ENCODE data around the gene RBFOX2. TPM values are rescaled to one million over a fixed set of nuclear protein-coding genes. Genes with fewer than 3 reads are reported as not detected.

Gene RBFOX2
- total and polyA plus RNA-seq, 2 of the 8 experiments (the other 6 are each of a cell fraction or from before 2014, with no cell fraction given), result 121 to 122 TPM

GRCh38 chr22:35735542-35735941 is 293.1 kb downstream of the RBFOX2 start:
- Histone ChIP-seq H2AK5ac (ENCODE audit: low read depth, low read length) (no peak overlapping the region), H3K23me2 (ENCODE audit: low read depth, low read length) (0 out of 2 replicates have a peak, but pooled peaks cover 3% of the 10 kb centered on the region), H3K27me3 (replicated peaks in 1 of 4; ENCODE audit: control insufficient read depth in 3 of 4, extremely low read depth in 1 of 4, insufficient read depth in 3 of 4, low read length in 3 of 4) (no peaks in the 10 kb centered on the region), H3K4ac (replicated peaks; ENCODE audit: insufficient read length, low read depth, low read length) (no peak overlapping the region), H3K14ac (ENCODE audit: insufficient read length) (no peak overlapping the region), H3K56ac (replicated peaks; ENCODE audit: insufficient read length, low read depth, low read length) (no peak overlapping the region), H3K27ac (ENCODE audit: low read depth, low read length) (no peak overlapping the region), H3K23ac (ENCODE audit: insufficient read length) (no peak overlapping the region), H3K9me3 (ENCODE audit: insufficient read depth in 2 of 2, low read depth in 1 of 2, low read length in 1 of 2) (peaks cover 3 to 8% of the 10 kb centered on the region in 2 experiments; a peak in 3 of 4 replicates), H2BK120ac (replicated peaks; ENCODE audit: low read depth, low read length) (no peak overlapping the region), H3K4me3 (ENCODE audit: extremely low read depth in 1 of 4, insufficient read depth in 2 of 4, low read depth in 3 of 4, low read length in 4 of 4) (no peak overlapping the region), H2BK15ac (ENCODE audit: low read length) (no peak overlapping the region), H3K4me1 (replicated peaks in 1 of 4; ENCODE audit: control insufficient read depth in 3 of 4, insufficient read depth in 4 of 4, low read length in 3 of 4) (no peaks in the 10 kb centered on the region), H3K18ac (ENCODE audit: extremely low read depth, low read length) (no peak overlapping the region), H3K79me2 (ENCODE audit: control insufficient read depth in 1 of 2, insufficient read depth in 2 of 2, low read length in 2 of 2) (no peaks in the 10 kb centered on the region), H2AFZ (ENCODE audit: low read length) (no peak overlapping the region), H2BK5ac (ENCODE audit: low read depth, low read length) (no peak overlapping the region), H3K4me2 (ENCODE audit: insufficient read depth in 1 of 2, low read depth in 2 of 2, low read length in 2 of 2) (no peak overlapping the region), H3K79me1 (ENCODE audit: low read depth, low read length) (no peaks in the 10 kb centered on the region), H4K91ac (replicated peaks; ENCODE audit: insufficient read length, low read length) (no peak overlapping the region), H2BK12ac (ENCODE audit: low read depth, low read length) (no peak overlapping the region), H4K8ac (ENCODE audit: extremely low read depth, insufficient read depth, low read length) (no peak overlapping the region), H3K36me3 (ENCODE audit: control insufficient read depth in 2 of 4, insufficient read depth in 4 of 4, low read length in 3 of 4) (peaks cover 0 to 8% (median 3%) of the 10 kb centered on the region in 4 experiments; a peak in 3 of 8 replicates), H4K20me1 (replicated peaks in 1 of 2; ENCODE audit: control insufficient read depth in 1 of 2, insufficient read depth in 2 of 2, low read length in 2 of 2) (no peaks in the 10 kb centered on the region), H3K9ac (replicated peaks in 1 of 4; ENCODE audit: extremely low read depth in 1 of 4, low read depth in 3 of 4, low read length in 3 of 4) (no peak overlapping the region), H2BK20ac (ENCODE audit: low read length) (no peak overlapping the region), H4K5ac (ENCODE audit: insufficient read length, low read depth, low read length) (no peak overlapping the region)
- FAIRE-seq, result no peak
- WGBS, 2 experiments (ENCODE audit: extremely low coverage in 1 of 2, insufficient coverage in 1 of 2, insufficient read length in 1 of 2, insufficient replicate concordance in 2 of 2, low coverage in 1 of 2, low lambda C conversion rate in 2 of 2, missing lambda C conversion rate in 1 of 2), result 85% methylated on average over 1 of the region's 1 CpG; no CpG with 5 or more reads in 1 of the 2 experiments
- no peak for TF ChIP-seq SRF (IDR thresholded peaks at IDR 0.05; ENCODE audit: low read depth, low read length)
- TF ChIP-seq YY1 (IDR thresholded peaks at IDR 0.05; ENCODE audit: low read depth, low read length), result no peak
- no peak for TF ChIP-seq USF2 (IDR thresholded peaks at IDR 0.05; ENCODE audit: low read length)
- TF ChIP-seq RXRA (IDR thresholded peaks at IDR 0.05; ENCODE audit: insufficient read depth, low read depth, low read length), result no peak
- TF ChIP-seq SIX5 (IDR thresholded peaks at IDR 0.05; ENCODE audit: low read depth, low read length), result no peak
- no peak for TF ChIP-seq ATF2 (IDR thresholded peaks at IDR 0.05; ENCODE audit: low read length)
- TF ChIP-seq ASH2L (IDR thresholded peaks at IDR 0.05; ENCODE audit: low read length), result no peak
- no peak for TF ChIP-seq EGR1 (IDR thresholded peaks at IDR 0.05; ENCODE audit: borderline replicate concordance, low read depth, low read length)
- TF ChIP-seq POU5F1 (IDR thresholded peaks at IDR 0.05; ENCODE audit: low read depth, low read length), result no peak
- no peak for TF ChIP-seq SP4 (IDR thresholded peaks at IDR 0.05; ENCODE audit: low read length)
- TF ChIP-seq KDM4A (IDR thresholded peaks at IDR 0.05; ENCODE audit: low read depth, low read length, severe bottlenecking), result no peak
- no peak for DNase-seq (ENCODE audit: low read depth in 1 of 2, low spot score in 2 of 2)
- CTCF ChIA-PET (ENCODE audit: partially characterized antibody), result interaction anchor here (0.7 to 1.6 kb wide), 6 partner anchors 10 to 389 kb away, joined by 3 to 6 read pairs (median 3); no protein-coding TSS in a partner anchor
- POLR2A ChIA-PET (ENCODE audit: partially characterized antibody), result interaction anchor here (1.8 kb wide), 1 partner anchor 15 kb away, joined by 8 read pairs; no protein-coding TSS in a partner anchor

Data from H1 (cell line).